GM18907 (cell line): ENCODE results near the gene ROPN1.
"Not testable (repeated sequence)": the region's sequence is repeated elsewhere in the genome, so short reads cannot be mapped to it uniquely, and the experiment has no call there.

ENCODE experiments used
- ATAC-seq: cut with Tn5 transposase; IDR thresholded peaks from one replicate; pipeline ENCODE4 v1.9.1; 2021; ENCODE audit warnings: mild to moderate bottlenecking, moderate library complexity; ENCODE audit not compliant: unreplicated experiment

The ROPN1 gene

GRCh38 chr3:124001366-124001765 lies 9.4 kb upstream of the ROPN1 start:
- ATAC-seq: not testable (repeated sequence)

GRCh38 chr3:123997543-123997942 lies 5.6 kb upstream of the ROPN1 start:
- ATAC-seq: no peak

GRCh38 chr3:123993818-123994217 lies 1.9 kb upstream of the ROPN1 start:
- no peak for ATAC-seq

GRCh38 chr3:123986427-123986826 lies 5.5 kb downstream of the ROPN1 start:
- no peak for ATAC-seq

- ATAC-seq: no peak
These were observed 7.0 kb downstream of the ROPN1 start for GRCh38 chr3:123984957-123985356.

- ATAC-seq: no peak
These were observed 7.6 kb downstream of the ROPN1 start for GRCh38 chr3:123984350-123984749.

GRCh38 chr3:123981317-123981716 lies 10.6 kb downstream of the ROPN1 start:
- ATAC-seq: not testable (repeated sequence)

- no peak for ATAC-seq
These were observed 11.4 kb downstream of the ROPN1 start for GRCh38 chr3:123980539-123980938.

- not testable (repeated sequence) for ATAC-seq
These were observed 12.1 kb downstream of the ROPN1 start for GRCh38 chr3:123979525-123980501.

GRCh38 chr3:123976904-123977303 lies 15.0 kb downstream of the ROPN1 start:
- ATAC-seq: not testable (repeated sequence)

GRCh38 chr3:123976181-123976898 lies 15.6 kb downstream of the ROPN1 start:
- ATAC-seq: not testable (repeated sequence)

GRCh38 chr3:123975030-123975429 lies 16.9 kb downstream of the ROPN1 start:
- ATAC-seq: not testable (repeated sequence)

GRCh38 chr3:123971406-123971805 lies 20.5 kb downstream of the ROPN1 start:
- no peak for ATAC-seq

GRCh38 chr3:123967260-123967659 lies 24.7 kb downstream of the ROPN1 start:
- ATAC-seq: not testable (repeated sequence)

GRCh38 chr3:123966799-123967198 lies 25.1 kb downstream of the ROPN1 start:
- ATAC-seq: peak; percentile 41

GRCh38 chr3:123964793-123965192 lies 27.1 kb downstream of the ROPN1 start:
- not testable (repeated sequence) for ATAC-seq

GRCh38 chr3:123961508-123961856 lies 30.4 kb downstream of the ROPN1 start:
- no peak for ATAC-seq

- ATAC-seq: peak; percentile 83
These were observed 31.0 kb downstream of the ROPN1 start, which contains the start of gene CCDC14 for GRCh38 chr3:123960781-123961507. Gene CCDC14, minus strand, starts transcription at chr3:123961229. Its CDS starts 56 bp downstream, at chr3:123961173.

- peak; percentile 71 for ATAC-seq
These were observed 38.2 kb downstream of the ROPN1 start for GRCh38 chr3:123953735-123954134.

GRCh38 chr3:123952844-123953520 lies 38.9 kb downstream of the ROPN1 start:
- peak; percentile 33 for ATAC-seq
